Activated naive CD4-positive, alpha-beta T cell treated with Interleukin-2 at 50 U/mL for 16 hours (primary cell): ENCODE data around the gene PMPCB.
A peak's percentile ranks its signal among the peaks of the same experiment; 100 is the strongest.
"Not testable (repeated sequence)": the region's sequence is repeated elsewhere in the genome, so short reads cannot be mapped to it uniquely, and the experiment has no call there.

Experiments used
- DNase-seq: peaks from one replicate; pipeline ENCODE4 v3.0.0-alpha.2; 2020

Gene PMPCB, protein sequence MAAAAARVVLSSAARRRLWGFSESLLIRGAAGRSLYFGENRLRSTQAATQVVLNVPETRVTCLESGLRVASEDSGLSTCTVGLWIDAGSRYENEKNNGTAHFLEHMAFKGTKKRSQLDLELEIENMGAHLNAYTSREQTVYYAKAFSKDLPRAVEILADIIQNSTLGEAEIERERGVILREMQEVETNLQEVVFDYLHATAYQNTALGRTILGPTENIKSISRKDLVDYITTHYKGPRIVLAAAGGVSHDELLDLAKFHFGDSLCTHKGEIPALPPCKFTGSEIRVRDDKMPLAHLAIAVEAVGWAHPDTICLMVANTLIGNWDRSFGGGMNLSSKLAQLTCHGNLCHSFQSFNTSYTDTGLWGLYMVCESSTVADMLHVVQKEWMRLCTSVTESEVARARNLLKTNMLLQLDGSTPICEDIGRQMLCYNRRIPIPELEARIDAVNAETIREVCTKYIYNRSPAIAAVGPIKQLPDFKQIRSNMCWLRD

GRCh38 chr7:103296901-103297836, at the start of gene PMPCB:
PMPCB (plus strand) TSS chr7:103297435; CDS start chr7:103297460, 25 bp downstream.
- DNase-seq: peak; percentile 97

GRCh38 chr7:103253699-103254506, 43.3 kb upstream of the PMPCB start:
- DNase-seq: not testable (repeated sequence)

DNA sequence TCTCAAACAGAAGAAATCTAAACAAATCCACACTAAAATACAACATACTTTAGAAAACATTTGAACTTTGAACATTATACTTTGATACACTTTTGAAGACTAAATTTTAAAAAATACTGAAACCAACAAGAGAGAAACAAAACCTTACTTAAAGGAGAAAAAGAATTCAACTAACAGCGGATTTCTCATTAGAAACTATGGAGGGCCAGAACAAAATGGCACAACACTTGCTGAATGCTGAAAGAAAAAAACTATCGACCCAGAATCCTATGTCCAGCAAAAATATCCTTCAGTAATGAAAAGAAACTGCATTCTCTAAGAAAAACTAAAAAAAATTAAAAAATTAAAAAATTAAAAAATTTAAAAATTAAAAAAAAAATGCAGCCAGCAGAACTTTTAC, 33.2 kb upstream of the PMPCB start:
- DNase-seq: not testable (repeated sequence)

GRCh38 chr7:103266229-103266628, 31.0 kb upstream of the PMPCB start:
- DNase-seq: not testable (repeated sequence)

DNA sequence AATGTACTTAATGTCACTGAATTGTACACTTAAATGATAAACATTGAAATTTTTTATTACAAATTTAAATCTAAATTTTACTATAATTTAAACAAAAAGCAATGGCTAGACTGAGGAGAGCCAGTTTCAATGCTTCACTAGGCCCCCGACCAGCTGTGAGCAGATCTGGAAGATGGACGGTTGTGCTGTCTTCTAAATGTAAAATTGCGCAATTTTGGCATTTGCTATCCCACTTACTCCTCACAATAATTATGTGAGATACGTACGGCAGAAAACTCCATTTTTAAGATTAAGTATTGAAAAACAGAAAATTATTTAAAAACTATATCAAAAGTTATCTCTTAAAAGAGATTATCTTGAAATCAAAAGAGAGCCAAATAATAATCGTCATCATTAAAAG, 23.9 kb upstream of the PMPCB start:
- DNase-seq: not testable (repeated sequence)

DNA sequence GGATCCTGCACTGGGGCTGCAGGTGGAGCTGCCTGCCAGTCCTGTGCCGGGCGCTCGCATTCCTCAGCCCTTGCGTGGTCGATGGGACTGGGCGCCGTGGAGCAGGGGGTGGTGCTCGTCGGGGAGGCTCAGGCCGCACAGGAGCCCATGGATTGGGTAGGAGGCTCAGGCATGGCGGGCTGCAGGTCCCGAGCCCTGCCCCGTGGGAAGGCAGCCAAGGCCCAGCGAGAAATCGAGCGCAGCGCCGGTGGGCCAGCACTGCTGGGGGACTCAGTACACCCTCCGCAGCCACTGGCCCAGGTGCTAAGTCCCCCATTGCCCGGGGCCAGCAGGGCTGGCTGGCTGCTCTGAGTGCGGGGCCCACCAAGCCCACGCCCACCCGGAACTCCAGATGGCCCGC, 22.4 kb upstream of the PMPCB start:
- not testable (repeated sequence) for DNase-seq

DNA sequence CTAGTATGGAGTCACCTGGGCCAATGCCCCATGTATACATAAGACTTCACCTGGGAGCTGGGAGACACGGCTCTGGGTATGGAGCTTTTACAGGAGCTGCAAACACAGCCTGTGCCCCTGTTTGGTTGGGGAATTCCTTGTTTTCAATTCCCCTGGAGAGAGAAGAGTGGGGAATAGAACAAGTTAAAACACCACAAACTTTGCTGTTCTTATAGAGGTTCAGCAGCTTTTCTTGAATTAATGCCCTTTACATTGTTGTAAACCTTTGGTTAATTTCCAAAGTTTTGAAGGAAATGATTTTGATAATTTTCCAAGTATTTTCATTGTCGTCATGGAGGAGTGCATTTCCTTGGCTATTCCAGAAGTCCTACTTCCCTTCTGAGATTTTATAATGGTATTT, 19.0 kb upstream of the PMPCB start:
- not testable (repeated sequence) for DNase-seq

- not testable (repeated sequence) for DNase-seq
Measured at GRCh38 chr7:103279636-103279962, 17.6 kb upstream of the PMPCB start.

DNA sequence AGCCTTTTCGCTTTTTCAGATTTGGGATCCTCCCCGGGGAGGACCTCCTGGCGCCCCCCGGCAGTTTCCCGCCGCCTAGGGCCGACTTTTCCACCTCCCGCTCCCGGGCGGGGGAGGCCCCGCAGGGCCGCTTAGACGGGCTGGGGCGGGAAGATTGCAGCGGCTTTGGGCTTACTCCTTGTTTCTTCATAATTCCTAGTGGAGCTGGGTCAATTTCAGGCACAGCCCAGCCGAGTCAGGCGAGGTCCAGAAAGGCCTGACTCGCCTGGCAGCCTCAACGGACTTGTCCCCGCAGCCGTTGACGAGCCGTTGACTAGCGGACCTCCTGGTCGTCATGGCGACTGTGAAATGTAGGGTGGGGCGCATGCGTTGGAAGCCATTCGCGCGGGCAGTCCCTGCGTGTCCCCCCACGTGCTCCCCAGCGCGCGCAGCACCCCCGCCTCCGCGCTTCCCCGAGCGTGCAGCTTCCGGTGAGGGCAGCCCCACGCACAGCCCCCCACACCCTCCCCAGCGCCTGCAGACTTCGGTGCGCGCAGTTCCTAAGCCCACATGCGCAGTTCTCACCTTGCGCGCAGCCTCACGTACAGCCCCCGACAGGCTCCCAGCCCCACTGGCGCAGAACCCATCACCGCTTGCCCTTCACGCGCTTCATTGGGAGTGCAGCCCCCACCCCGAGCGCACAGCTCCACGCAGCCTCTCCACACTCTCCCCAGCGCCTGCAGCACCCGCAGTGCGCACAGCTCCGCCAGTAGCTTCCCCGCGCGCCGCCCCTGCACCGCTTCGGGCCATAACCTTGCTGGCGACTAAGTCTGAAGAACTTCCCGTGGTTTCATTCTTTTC, 17.1 kb upstream of the PMPCB start:
- DNase-seq: peak; percentile 91

DNA sequence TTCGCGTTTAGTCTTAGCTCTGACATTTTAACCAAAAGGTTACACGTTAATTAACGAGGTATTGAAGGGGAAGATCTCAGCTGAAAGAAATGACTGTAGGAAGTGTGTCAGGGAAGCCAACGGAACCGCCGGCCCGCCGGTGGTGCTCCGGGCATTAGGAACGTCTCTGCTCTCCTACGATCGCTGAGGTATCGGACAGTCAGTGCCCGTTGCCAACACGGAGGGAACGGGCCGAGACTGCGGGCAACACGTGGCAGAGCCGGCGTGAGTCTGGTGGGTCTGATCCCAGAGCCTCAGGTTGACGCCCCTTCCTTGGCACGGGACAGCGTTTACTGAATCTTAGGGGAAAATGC, 16.5 kb upstream of the PMPCB start:
- not testable (repeated sequence) for DNase-seq

DNA sequence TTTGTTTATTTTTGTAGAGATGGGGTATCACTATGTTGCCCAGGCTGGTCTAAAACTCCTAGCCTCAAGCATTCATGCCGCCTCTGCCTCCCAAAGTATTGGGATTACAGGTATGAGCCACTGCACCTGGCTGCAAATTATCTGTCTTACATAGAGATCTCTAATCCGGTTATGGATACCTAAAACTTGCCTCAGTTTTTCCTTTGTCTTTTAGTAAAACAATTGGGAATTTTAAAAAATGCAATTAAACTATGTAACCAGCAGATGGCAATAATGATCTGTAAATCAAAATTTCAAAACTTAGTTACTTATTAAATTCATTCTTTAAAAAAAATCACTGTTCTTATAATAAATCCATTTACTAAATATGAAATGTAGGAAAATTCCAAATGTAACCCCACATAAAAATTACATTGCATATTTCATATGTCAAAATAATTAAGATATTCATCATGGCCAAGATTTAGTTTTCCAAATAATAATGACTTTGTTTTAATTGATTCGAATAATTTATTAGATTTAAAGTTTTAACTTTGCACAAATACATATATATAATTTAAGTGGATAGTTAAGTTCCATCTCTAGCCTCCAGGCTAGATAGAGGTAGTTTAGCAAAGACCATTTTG, 14.3 kb upstream of the PMPCB start:
- not testable (repeated sequence) for DNase-seq

GRCh38 chr7:103292122-103292521, 5.1 kb upstream of the PMPCB start:
- no peak for DNase-seq

GRCh38 chr7:103293526-103293925, 3.7 kb upstream of the PMPCB start:
- DNase-seq: no peak

DNA sequence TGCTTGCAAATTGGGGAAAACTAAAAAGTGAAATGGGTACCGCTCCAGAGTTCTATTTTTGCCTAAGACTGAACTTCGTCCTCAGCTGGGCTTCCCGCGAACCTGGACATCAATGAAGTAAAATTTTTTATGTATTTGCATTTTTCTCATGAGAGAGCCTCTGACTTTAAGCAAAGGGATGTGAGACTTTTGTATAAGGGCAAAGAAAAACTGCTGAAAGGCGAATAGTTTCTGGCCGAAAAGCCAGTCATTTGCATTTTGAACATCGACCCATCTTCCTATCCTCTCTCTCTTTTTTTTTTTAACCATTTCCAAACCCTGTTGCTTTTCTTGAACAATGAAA, 573 bp downstream of the PMPCB start:
- no peak for DNase-seq

DNA sequence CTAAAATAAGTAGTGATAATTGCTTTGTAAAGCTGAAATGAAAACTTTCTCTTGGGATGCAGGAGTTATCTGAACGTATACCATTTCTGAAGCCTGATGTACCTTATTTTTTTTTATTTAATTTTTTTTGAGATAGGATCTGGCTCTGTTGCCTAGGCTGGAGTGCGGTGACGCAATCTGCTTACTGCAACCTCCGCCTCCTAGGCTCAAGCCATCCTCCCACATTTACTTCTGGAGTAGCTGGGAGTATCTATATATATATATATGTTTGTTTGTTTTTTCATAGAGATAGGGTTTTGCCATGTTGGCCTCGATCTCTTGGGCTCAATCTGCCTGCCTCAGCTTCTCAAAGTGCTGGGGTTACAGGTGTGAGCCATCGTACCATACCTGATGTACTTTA, 2.4 kb downstream of the PMPCB start:
- no peak for DNase-seq

GRCh38 chr7:103301441-103301840, 4.2 kb downstream of the PMPCB start:
- no peak for DNase-seq

DNA sequence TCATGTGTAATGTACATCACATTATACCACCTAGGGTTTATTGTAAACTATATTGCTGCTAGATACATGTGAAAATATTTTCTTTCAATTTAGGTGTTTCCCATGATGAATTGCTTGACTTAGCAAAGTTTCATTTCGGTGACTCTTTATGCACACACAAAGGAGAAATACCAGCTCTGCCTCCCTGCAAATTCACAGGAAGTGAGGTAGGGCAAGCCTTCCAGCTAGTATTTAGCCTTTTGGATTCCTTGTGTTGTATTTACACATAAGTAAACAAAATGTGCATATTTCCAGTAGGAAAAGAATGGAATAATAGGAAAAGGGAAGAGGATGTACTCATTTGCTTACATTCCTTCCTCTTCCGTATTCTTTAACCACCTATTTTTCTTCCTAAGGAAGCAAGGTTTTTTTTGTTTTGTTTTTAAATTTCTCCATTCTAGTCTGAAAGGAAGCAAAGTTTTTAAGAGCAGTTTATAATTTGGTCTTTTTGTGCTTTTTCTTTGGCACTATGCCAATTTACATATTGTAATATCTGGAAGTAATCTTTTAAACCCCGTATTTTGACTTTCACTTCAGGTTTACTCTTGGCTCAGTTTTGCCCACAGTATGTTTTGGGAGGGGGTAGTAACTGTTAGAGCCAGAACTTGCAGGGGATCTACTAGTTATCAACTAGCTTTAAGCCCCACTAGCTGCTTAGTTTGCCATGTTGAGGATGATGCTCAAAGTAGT, 10.4 kb downstream of the PMPCB start:
- DNase-seq: no peak

- no peak for DNase-seq
Measured at GRCh38 chr7:103314852-103315251, 17.6 kb downstream of the PMPCB start.

DNA sequence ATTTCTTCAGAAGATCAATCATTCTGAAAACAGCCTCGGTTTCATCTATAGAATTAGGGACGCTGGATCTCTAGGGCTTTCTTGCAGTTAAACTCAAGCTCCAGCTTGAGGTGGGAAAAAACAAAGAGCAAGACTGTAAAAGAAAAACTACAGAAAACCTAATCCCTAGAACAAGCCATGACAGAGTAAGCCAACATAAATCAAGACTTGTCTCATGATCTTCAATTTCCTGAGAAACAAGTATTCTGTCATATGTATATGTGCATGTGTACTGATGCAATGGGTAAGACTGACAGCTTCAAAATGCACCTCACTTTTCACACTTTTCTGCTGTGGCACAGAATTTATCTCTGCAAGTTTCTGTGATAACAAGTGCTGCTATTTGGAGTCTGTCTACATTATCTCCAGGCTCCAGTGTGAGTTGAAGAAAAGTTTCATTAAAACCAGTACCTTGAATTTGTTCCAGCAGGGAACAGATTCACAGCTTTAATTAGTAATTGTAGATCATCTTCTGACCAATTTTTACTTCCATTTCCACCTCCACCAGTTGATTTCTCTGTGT, 19.2 kb downstream of the PMPCB start:
- DNase-seq: no peak

- no peak for DNase-seq
Measured at GRCh38 chr7:103317009-103317408, 19.8 kb downstream of the PMPCB start.

DNA sequence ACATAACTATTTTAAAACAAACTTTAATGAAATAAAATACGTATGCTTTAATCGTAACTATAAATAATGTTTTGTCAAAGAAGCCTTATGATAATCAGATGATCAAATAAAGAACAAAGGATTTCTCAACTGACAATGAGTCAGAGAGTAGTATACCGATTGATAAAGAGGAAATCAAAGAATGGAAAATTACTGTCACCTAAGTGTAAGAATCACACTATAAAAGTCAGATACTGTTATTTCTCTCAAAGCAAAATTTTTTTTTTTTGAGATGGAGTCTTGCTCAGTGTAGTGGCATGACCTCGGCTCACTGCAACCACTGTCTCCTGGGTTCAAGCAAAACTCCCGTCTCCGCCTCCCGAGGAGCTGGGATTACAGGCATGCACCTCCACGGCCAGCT, 28.5 kb downstream of the PMPCB start:
- no peak for DNase-seq
